ENCODE measurements around the gene UQCC3. TPM values are rescaled to one million over a fixed set of nuclear protein-coding genes. Genes with fewer than 3 reads are reported as not detected.
A peak's percentile ranks its signal among the peaks of the same experiment; 100 is the strongest.
"Not testable (repeated sequence)": the region's sequence is repeated elsewhere in the genome, so short reads cannot be mapped to it uniquely, and the experiment has no call there.

UQCC3 gene
- total and polyA plus RNA-seq, 9 donors = 1.6 to 13.7 (median 8.9) TPM

DNA sequence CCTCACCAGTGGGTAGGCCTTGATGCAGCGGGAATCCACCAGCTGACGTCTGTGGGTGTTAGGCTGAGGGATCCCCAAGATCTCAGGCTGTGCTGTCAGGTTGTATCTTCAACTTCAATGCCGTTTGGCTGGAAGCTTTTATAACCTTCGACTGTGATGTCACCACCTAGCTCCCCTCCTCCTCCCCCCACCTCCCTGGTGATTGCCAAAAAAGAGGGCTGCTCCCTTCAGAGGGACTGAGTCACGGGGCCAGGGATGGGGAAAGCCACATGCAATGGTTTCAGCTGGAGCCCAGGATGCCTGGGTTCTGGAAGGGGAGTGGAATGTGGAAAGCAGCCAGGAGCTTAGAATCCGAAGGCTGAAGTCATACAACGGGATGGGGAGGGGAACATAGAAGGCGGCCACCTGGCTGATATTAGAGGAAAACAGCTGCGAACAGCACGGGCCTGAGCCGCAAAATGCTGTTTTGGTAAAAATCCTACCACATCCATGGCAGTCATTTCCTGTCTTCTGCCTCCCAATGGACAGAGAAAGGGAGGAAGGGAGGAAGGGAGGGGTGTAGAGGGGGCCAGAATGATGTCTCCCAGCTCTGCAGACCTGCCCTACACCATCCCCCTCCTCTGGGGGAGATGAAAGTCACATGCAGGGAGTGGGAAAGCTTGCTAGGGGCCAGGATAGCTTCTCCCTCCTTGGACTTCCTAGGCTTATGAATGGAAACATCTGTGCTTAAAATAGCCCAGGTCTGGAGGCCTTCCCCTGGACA is 18.1 kb downstream of the UQCC3 start, which contains the start of gene LRRN4CL:
LRRN4CL (minus strand) TSS at position 110 of the 763 bp plus-strand sequence. CDS start 1,022 bp downstream, outside the sequence.
- Histone ChIP-seq H3K27me3 (no peaks in the 10 kb centered on the region), H3K27ac (peak within 1 kb of the TSS; percentile 79 to 87), H3K36me3 (no peaks in the 10 kb centered on the region), H3K4me1 (ENCODE audit: insufficient read depth) (peaks cover 12% of the 10 kb centered on the region), H3K4me3 (peak within 1 kb of the TSS; percentile 48), H3K9me3 (no peaks in the 10 kb centered on the region)
- DNase-seq = peak; percentile 86 to 97 (median 94)
- intact Hi-C loops (cut with DNase I) = loop anchor here in 2 of 4 donors (5.0 to 10.0 kb wide), 4 partner anchors 95 to 297 kb away; partner anchors contain the start of gene TUT1 (in 1 of the 2)
- WGBS, 3 donors = 2 to 9% (median 7%) methylated on average over 11 of the region's 11 CpGs
- TF ChIP-seq POLR2A (IDR thresholded peaks at IDR 0.05) (peak; percentile 75), EP300 (IDR thresholded peaks at IDR 0.05) (peak; percentile 9)
- TF ChIP-seq, protein P1, sequence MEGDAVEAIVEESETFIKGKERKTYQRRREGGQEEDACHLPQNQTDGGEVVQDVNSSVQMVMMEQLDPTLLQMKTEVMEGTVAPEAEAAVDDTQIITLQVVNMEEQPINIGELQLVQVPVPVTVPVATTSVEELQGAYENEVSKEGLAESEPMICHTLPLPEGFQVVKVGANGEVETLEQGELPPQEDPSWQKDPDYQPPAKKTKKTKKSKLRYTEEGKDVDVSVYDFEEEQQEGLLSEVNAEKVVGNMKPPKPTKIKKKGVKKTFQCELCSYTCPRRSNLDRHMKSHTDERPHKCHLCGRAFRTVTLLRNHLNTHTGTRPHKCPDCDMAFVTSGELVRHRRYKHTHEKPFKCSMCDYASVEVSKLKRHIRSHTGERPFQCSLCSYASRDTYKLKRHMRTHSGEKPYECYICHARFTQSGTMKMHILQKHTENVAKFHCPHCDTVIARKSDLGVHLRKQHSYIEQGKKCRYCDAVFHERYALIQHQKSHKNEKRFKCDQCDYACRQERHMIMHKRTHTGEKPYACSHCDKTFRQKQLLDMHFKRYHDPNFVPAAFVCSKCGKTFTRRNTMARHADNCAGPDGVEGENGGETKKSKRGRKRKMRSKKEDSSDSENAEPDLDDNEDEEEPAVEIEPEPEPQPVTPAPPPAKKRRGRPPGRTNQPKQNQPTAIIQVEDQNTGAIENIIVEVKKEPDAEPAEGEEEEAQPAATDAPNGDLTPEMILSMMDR (IDR thresholded peaks at IDR 0.05) = peak in 1 of 3 donors; percentile 13

GRCh38 chr11:62693624-62694023 is 22.2 kb downstream of the UQCC3 start:
- not testable (repeated sequence) for H3K9me3 ChIP-seq; H3K36me3 ChIP-seq; H3K27ac ChIP-seq; H3K27me3 ChIP-seq; H3K4me1 ChIP-seq (ENCODE audit: insufficient read depth); H3K4me3 ChIP-seq; DNase-seq
- WGBS, 3 donors = 70 to 79% (median 71%) methylated on average over 4 of the region's 4 CpGs
- intact Hi-C loops (cut with DNase I) = loop anchor here in 2 of 4 donors (5.0 to 10.0 kb wide), 3 partner anchors 99 to 301 kb away; partner anchors contain the start of gene TUT1 (in 1 of the 2)

DNA sequence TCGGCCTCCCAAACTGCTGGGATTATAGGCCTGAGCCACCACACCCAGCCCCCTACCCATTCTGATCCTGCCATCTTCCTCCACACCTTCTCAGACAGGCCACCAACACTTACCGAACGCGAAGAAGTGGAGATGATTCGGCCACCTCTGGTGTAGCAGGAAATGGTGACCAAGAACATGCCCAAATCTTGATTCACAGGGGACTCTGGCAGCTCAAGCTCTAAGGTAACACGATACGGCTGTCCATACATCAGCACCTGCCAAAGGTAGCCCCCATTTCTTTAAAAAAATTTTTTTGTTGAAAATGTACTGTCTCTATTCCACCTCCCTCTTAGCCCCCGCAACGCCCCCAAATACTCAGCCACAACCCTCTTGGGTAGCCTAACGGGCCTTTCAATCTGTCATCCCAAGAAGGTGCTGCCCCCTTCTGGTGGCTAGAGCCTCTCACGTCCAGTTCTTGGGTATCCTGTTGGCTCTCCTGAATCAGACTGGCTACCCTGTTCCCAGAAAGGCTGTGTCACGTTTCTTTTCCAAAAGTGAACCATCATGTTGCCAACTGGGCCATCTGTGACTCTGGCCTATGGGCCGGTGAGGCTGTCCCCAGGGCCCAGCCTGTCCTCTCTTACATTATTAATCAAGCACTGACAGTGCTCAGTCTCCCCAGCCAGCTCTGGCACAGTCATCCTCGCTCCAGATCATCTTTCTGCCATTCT is 23.1 kb downstream of the UQCC3 start:
- Histone ChIP-seq H3K9me3 (no peaks in the 10 kb centered on the region), H3K4me3 (no peak overlapping the region), H3K4me1 (ENCODE audit: insufficient read depth) (peaks cover 2% of the 10 kb centered on the region), H3K36me3 (no peaks in the 10 kb centered on the region), H3K27me3 (no peaks in the 10 kb centered on the region), H3K27ac (no peak overlapping the region)
- WGBS, 3 donors = 46 to 50% (median 48%) methylated on average over 14 of the region's 14 CpGs
- peak; percentile 76 to 87 (median 79) for DNase-seq
- intact Hi-C loops (cut with DNase I) = loop anchor here in 2 of 4 donors (5.0 to 10.0 kb wide), 3 partner anchors 100 to 302 kb away; partner anchors contain the start of gene TUT1 (in 1 of the 2)
- no peak for TF ChIP-seq POLR2A (IDR thresholded peaks at IDR 0.05)
- TF ChIP-seq, protein P1 (IDR thresholded peaks at IDR 0.05) = peak; percentile 56 to 65 (median 59)
- no peak for TF ChIP-seq EP300 (IDR thresholded peaks at IDR 0.05)

GRCh38 chr11:62702246-62702645 is 30.8 kb downstream of the UQCC3 start:
- WGBS, 3 donors = 91 to 96% (median 95%) methylated on average over 11 of the region's 11 CpGs
- no peaks in the 10 kb centered on the region for H3K9me3 ChIP-seq
- no peak overlapping the region for H3K4me3 ChIP-seq
- H3K27me3 ChIP-seq = no peaks in the 10 kb centered on the region
- intact Hi-C loops (cut with DNase I) = no loop called here
- H3K36me3 ChIP-seq = no peaks in the 10 kb centered on the region
- no peak overlapping the region for H3K27ac ChIP-seq
- peaks cover 10% of the 10 kb centered on the region for H3K4me1 ChIP-seq (ENCODE audit: insufficient read depth)
- no peak for TF ChIP-seq EP300 (IDR thresholded peaks at IDR 0.05)
- TF ChIP-seq, protein P1 (IDR thresholded peaks at IDR 0.05) = no peak
- no peak for TF ChIP-seq POLR2A (IDR thresholded peaks at IDR 0.05)
- DNase-seq = peak in 1 of 5 donors; percentile 11

- intact Hi-C loops (cut with DNase I); H3K27ac ChIP-seq; H3K36me3 ChIP-seq; H3K9me3 ChIP-seq; H3K27me3 ChIP-seq; H3K4me3 ChIP-seq: not testable (repeated sequence)
- peak in 1 of 5 donors; percentile 30 for DNase-seq
- WGBS, 3 donors = 91 to 99% (median 99%) methylated on average over 4 of the region's 4 CpGs
- H3K4me1 ChIP-seq (ENCODE audit: insufficient read depth) = peaks cover 18% of the 10 kb centered on the region
Observed at GRCh38 chr11:62703921-62704320, 32.4 kb downstream of the UQCC3 start.
